ENCODE data around the gene PDCD7. TPM values are rescaled to one million over a fixed set of nuclear protein-coding genes. Genes with fewer than 3 reads are reported as not detected.
A peak's percentile ranks its signal among the peaks of the same experiment; 100 is the strongest.
"Not testable (repeated sequence)": the region's sequence is repeated elsewhere in the genome, so short reads cannot be mapped to it uniquely, and the experiment has no call there.

PDCD7 gene, protein sequence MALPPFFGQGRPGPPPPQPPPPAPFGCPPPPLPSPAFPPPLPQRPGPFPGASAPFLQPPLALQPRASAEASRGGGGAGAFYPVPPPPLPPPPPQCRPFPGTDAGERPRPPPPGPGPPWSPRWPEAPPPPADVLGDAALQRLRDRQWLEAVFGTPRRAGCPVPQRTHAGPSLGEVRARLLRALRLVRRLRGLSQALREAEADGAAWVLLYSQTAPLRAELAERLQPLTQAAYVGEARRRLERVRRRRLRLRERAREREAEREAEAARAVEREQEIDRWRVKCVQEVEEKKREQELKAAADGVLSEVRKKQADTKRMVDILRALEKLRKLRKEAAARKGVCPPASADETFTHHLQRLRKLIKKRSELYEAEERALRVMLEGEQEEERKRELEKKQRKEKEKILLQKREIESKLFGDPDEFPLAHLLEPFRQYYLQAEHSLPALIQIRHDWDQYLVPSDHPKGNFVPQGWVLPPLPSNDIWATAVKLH
- 10 to 100 TPM; 12.4 to 22.1 (median 16.3) TPM for total RNA-seq

DNA sequence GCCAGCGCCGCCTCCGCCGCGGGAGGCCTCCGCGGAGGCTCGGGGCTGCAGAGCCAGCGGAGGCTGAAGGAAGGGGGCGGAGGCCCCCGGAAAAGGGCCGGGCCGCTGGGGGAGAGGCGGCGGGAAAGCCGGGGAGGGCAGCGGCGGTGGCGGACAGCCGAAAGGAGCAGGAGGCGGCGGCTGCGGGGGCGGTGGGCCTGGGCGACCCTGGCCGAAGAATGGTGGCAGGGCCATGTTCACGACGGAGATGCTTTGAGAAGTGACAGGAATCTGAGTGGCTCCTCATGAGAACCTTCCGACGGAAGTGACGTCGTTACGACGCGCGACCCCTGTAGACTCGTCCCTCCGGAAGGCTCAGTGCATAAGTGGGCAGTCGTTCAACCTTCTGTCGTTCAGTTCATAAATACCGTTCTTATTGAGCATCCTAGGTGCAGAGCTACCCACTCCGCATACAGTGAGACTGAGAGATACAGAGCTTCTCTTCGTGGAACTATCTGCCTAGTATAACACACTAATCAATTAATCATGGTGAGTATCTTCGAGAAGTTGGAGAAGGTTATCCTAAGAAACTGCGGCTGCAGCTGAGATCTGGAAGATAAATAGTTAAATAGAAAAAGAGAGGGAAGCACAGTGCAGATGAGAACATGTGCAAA lies at the start of gene PDCD7:
TSS of gene PDCD7 (minus strand) at position 261 of the 653 bp plus-strand sequence. CDS start at position 234, 27 bp downstream.
- DNase-seq, result peak; percentile 90
- H3K27me3 ChIP-seq, result no peaks in the 10 kb centered on the region
- H3K9me3 ChIP-seq, result no peaks in the 10 kb centered on the region
- 0 to 2% methylated on average over 1 to 43 of the region's 45 CpGs for WGBS, 2 donors (ENCODE audit: low coverage in 1 of 2)
- intact Hi-C loops (cut with DNase I; ENCODE audit: low total_unique reads), result no loop called here
- peak within 1 kb of the TSS; percentile 65 to 95 (median 90) for H3K4me3 ChIP-seq
- no peak for TF ChIP-seq EP300 (IDR thresholded peaks at IDR 0.05; ENCODE audit: low read depth)
- TF ChIP-seq, protein P1, sequence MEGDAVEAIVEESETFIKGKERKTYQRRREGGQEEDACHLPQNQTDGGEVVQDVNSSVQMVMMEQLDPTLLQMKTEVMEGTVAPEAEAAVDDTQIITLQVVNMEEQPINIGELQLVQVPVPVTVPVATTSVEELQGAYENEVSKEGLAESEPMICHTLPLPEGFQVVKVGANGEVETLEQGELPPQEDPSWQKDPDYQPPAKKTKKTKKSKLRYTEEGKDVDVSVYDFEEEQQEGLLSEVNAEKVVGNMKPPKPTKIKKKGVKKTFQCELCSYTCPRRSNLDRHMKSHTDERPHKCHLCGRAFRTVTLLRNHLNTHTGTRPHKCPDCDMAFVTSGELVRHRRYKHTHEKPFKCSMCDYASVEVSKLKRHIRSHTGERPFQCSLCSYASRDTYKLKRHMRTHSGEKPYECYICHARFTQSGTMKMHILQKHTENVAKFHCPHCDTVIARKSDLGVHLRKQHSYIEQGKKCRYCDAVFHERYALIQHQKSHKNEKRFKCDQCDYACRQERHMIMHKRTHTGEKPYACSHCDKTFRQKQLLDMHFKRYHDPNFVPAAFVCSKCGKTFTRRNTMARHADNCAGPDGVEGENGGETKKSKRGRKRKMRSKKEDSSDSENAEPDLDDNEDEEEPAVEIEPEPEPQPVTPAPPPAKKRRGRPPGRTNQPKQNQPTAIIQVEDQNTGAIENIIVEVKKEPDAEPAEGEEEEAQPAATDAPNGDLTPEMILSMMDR (IDR thresholded peaks at IDR 0.05), result no peak
- peak; percentile 83 for TF ChIP-seq POLR2A (IDR thresholded peaks at IDR 0.05)
- peak; percentile 86 to 91 (median 91) for TF ChIP-seq POLR2AphosphoS5 (IDR thresholded peaks at IDR 0.05)
- H3K36me3 ChIP-seq, result peaks cover 0 to 6% (median 1%) of the 10 kb centered on the region in 4 donors
- peaks cover 18 to 27% (median 24%) of the 10 kb centered on the region in 4 donors for H3K4me1 ChIP-seq
- H3K27ac ChIP-seq, result peak within 1 kb of the TSS; percentile 90 to 94 (median 92)
- in situ Hi-C loops (cut with MboI; ENCODE audit: low pct_ligation_motif_present in 1 of 4, low pct_unique_long_range_greater_than_20kb in 1 of 4, low sequenced_read_pairs in 3 of 4), result no loop called here

GRCh38 chr15:65182538-65182937 lies 48.9 kb upstream of the PDCD7 start:
- no peak for DNase-seq
- Histone ChIP-seq H3K27ac (peak overlapping the region in 2 of 4 donors; percentile 95 to 96), H3K27me3 (no peaks in the 10 kb centered on the region), H3K4me3 (peak overlapping the region in 1 of 4 donors; percentile 94), H3K4me1 (peaks cover 9 to 43% (median 24%) of the 10 kb centered on the region in 4 donors), H3K9me3 (no peaks in the 10 kb centered on the region), H3K36me3 (peaks cover 0 to 23% (median 7%) of the 10 kb centered on the region in 4 donors)
- TF ChIP-seq POLR2A (IDR thresholded peaks at IDR 0.05) (no peak), POLR2AphosphoS5 (IDR thresholded peaks at IDR 0.05) (no peak), EP300 (IDR thresholded peaks at IDR 0.05; ENCODE audit: low read depth) (no peak)
- TF ChIP-seq, protein P1 (IDR thresholded peaks at IDR 0.05), result no peak
- intact Hi-C loops (cut with DNase I; ENCODE audit: low total_unique reads), result no loop called here
- whole genome bisulfite sequencing, 2 donors (ENCODE audit: low coverage in 1 of 2), result 72 to 76% methylated on average over 4 of the region's 4 CpGs
- in situ Hi-C loops (cut with MboI; ENCODE audit: low pct_ligation_motif_present in 1 of 4, low pct_unique_long_range_greater_than_20kb in 1 of 4, low sequenced_read_pairs in 3 of 4), result loop anchor here in 3 of 4 donors (10.0 kb wide), 2 partner anchors 92 to 112 kb away; partner anchors contain the start of gene RNU5A-1 (in 1 of the 3)

DNA sequence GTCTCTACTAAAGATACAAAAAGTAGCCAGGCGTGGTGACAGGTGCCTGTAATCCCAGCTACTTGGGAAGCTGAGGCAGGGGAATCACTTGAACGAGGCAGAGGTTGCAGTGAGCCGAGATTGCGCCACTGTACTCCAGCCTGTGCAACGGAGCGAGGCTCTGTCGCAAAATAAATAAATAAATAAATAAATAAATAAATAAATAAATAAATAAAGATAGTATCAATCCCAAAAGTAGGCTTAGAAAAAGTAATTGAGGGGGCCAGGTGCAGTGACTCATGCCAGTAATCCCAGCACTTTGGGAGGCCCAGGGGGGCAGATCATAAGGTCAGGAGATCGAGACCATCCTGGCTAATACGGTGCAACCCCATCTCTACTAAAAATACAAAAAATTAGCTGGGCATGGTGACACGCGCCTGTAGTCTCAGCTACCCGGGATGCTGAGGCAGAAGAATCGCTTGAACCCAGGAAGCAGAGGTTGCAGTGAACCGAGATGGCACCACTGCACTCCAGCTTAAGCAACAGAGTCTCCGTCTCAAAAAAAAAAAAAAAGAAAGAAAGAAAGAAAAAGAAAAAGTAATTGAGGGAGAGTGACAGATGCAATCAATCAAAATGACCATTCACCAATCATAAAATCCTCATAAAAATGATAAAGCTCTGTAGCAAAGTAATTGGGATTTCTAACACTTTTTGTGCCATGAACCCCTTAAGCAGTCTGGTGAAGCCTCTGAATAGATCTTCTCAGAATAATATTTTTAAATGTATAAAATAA lies 48.2 kb upstream of the PDCD7 start:
- H3K4me3 ChIP-seq; H3K27ac ChIP-seq; DNase-seq; H3K9me3 ChIP-seq; H3K27me3 ChIP-seq; intact Hi-C loops (cut with DNase I; ENCODE audit: low total_unique reads): not testable (repeated sequence)
- H3K4me1 ChIP-seq, result peaks cover 9 to 43% (median 24%) of the 10 kb centered on the region in 4 donors
- peaks cover 0 to 31% (median 10%) of the 10 kb centered on the region in 4 donors for H3K36me3 ChIP-seq
- 88 to 97% methylated on average over 7 to 15 of the region's 15 CpGs for WGBS, 2 donors (ENCODE audit: low coverage in 1 of 2)
- in situ Hi-C loops (cut with MboI; ENCODE audit: low pct_ligation_motif_present in 1 of 4, low pct_unique_long_range_greater_than_20kb in 1 of 4, low sequenced_read_pairs in 3 of 4), result loop anchor here in 3 of 4 donors (10.0 kb wide), 2 partner anchors 93 to 113 kb away; partner anchors contain the start of gene RNU5A-1 (in 1 of the 3)

GRCh38 chr15:65180167-65180566 lies 46.6 kb upstream of the PDCD7 start:
- no peaks in the 10 kb centered on the region for H3K9me3 ChIP-seq
- TF ChIP-seq POLR2AphosphoS5 (IDR thresholded peaks at IDR 0.05) (no peak), POLR2A (IDR thresholded peaks at IDR 0.05) (no peak), EP300 (IDR thresholded peaks at IDR 0.05; ENCODE audit: low read depth) (no peak)
- TF ChIP-seq, protein P1 (IDR thresholded peaks at IDR 0.05), result no peak
- no peak overlapping the region for H3K4me3 ChIP-seq
- no peak for DNase-seq
- no peaks in the 10 kb centered on the region for H3K27me3 ChIP-seq
- H3K27ac ChIP-seq, result no peak overlapping the region
- intact Hi-C loops (cut with DNase I; ENCODE audit: low total_unique reads) (no loop called here), in situ Hi-C loops (cut with MboI; ENCODE audit: low pct_ligation_motif_present in 1 of 4, low pct_unique_long_range_greater_than_20kb in 1 of 4, low sequenced_read_pairs in 3 of 4) (loop anchor here in 3 of 4 donors (10.0 kb wide), 2 partner anchors 95 to 115 kb away; partner anchors contain the start of gene RNU5A-1 (in 1 of the 3))
- peaks cover 0 to 37% (median 17%) of the 10 kb centered on the region in 4 donors for H3K36me3 ChIP-seq
- peaks cover 9 to 36% (median 20%) of the 10 kb centered on the region in 4 donors for H3K4me1 ChIP-seq
- 80 to 95% methylated on average over 2 to 3 of the region's 3 CpGs for WGBS, 2 donors (ENCODE audit: low coverage in 1 of 2)

Data from transverse colon (tissue), 4 donors.